BLaER1 (cell line): Measurements from ENCODE around the gene PPT2.
"Not testable (repeated sequence)": the region's sequence is repeated elsewhere in the genome, so short reads cannot be mapped to it uniquely, and the experiment has no call there.

Experiments used
- H3K27ac ChIP-seq: shearing (Covaris generic); formaldehyde crosslinking; 2 replicates; pipeline ENCODE4 v1.8.1; 2022
- H3K27me3 ChIP-seq: shearing (Covaris generic); formaldehyde crosslinking; 2 replicates; pipeline ENCODE4 v1.8.1; 2022
- H3K36me3 ChIP-seq: shearing (Covaris generic); formaldehyde crosslinking; 2 replicates; pipeline ENCODE4 v1.8.1; 2022
- H3K4me1 ChIP-seq: shearing (Covaris generic); formaldehyde crosslinking; 2 replicates; pipeline ENCODE4 v1.8.1; 2022
- H3K4me2 ChIP-seq: shearing (Covaris generic); formaldehyde crosslinking; 2 replicates; pipeline ENCODE4 v1.8.1; 2022
- H3K4me3 ChIP-seq: shearing (Covaris generic); formaldehyde crosslinking; 2 replicates; pipeline ENCODE4 v1.8.1; 2022
- H3K9ac ChIP-seq: shearing (Covaris generic); formaldehyde crosslinking; 2 replicates; pipeline ENCODE4 v1.8.1; 2022
- H3K9me3 ChIP-seq: shearing (Covaris generic); formaldehyde crosslinking; 2 replicates; pipeline ENCODE4 v1.8.1; 2022
- H4K20me1 ChIP-seq: shearing (Covaris generic); formaldehyde crosslinking; 2 replicates; pipeline ENCODE4 v1.8.1; 2022
- Cebpa-rat ChIP-seq: shearing (Covaris generic); IDR thresholded peaks from 2 replicates; pipeline ENCODE4 v1.8.1; 2022

Gene PPT2

DNA sequence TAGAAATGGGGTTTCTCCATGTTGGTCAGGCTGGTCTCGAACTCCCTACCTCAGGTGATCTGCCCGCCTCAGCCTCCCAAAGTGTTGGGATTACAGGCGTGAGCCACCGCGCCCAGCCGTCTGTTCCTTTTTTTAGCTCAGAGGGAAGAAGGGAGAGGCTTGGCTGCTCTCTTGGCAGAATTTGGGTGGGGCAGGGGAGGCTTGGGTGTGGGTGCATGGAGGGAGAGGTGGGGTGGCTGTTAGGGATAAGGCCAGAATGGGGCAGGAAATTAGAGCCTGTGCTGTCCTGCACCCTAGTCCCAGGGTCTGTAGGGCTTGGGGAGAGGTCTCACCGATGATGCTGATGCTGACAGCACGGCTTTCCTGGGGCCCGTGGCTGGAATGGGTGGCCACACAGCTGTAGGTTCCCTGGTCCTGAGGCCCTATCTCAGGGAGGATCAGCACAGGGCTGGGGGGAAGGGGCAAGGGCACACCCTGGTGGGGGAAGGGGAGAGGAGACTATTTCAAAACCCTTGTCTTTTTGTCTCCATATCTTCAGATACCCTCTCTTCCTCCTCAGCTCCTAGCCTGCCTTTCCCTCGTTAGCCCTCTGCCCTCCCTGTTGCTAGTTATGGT, 28.1 kb downstream of the PPT2 start:
- Histone ChIP-seq H3K9ac (peak overlapping the region; percentile 41; the same call in 1 of the 2 replicates), H3K4me1 (peaks cover 36% of the 10 kb centered on the region), H3K4me2 (no peak overlapping the region), H4K20me1 (no peaks in the 10 kb centered on the region; the same call in 1 of the 2 replicates), H3K9me3 (no peaks in the 10 kb centered on the region), H3K27ac (0 out of 2 replicates have a peak overlapping the region, but pooled peaks have one; percentile 37), H3K36me3 (peaks cover 64% of the 10 kb centered on the region), H3K4me3 (no peak overlapping the region), H3K27me3 (no peaks in the 10 kb centered on the region)
- no peak for TF ChIP-seq Cebpa-rat

DNA sequence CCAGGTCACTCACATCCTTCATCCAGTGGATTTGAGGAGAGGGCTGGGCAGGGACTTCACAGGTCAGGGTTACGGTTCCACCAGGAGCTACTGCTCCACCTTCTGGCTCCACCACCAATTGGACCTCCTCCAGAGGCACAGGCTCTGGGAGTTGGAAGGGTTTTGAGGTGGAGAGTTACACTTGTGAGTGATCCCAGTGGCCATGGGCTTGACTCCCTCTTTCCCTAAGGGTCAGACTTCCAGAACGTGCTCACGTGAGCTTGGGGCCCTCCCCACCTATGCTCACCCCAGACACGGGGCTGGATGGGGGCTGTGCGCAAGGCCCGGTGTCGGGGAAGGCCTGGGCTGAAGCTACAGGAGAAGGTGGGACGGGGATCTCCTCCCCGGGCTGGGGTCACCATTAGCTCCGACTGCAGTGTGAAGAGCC, 28.6 kb downstream of the PPT2 start:
- H3K4me3 ChIP-seq = no peak overlapping the region
- H3K9ac ChIP-seq = peak overlapping the region; percentile 41; the same call in 1 of the 2 replicates
- no peaks in the 10 kb centered on the region for H3K9me3 ChIP-seq
- H3K27ac ChIP-seq = peak overlapping the region; percentile 37; the same call in 1 of the 2 replicates
- no peaks in the 10 kb centered on the region; the same call in 1 of the 2 replicates for H4K20me1 ChIP-seq
- H3K27me3 ChIP-seq = no peaks in the 10 kb centered on the region
- TF ChIP-seq Cebpa-rat = no peak
- peaks cover 37% of the 10 kb centered on the region for H3K4me1 ChIP-seq
- H3K4me2 ChIP-seq = no peak overlapping the region
- H3K36me3 ChIP-seq = peaks cover 69% of the 10 kb centered on the region

DNA sequence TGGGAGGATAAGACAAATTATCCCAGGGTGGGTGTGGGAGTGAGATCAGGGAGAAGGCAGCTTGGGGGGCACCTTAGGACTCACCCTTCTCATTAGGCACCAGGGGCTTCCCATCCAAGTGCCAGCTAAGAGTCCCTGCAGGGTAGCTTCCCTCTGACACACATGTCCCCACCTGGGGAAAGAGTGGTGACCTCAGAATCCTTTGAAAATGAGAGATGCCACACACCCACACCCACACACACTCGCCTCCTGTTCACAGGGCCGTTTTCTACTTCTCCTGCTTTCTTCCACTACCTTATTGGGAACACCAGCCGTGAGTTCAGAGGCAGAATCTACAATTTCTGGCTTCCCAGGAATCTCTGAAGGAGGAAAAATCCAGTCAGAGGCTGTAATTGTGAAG, 29.1 kb downstream of the PPT2 start:
- no peaks in the 10 kb centered on the region for H3K27me3 ChIP-seq
- H4K20me1 ChIP-seq = no peaks in the 10 kb centered on the region; the same call in 1 of the 2 replicates
- no peak overlapping the region for H3K4me3 ChIP-seq
- H3K9me3 ChIP-seq = no peaks in the 10 kb centered on the region
- peak overlapping the region; percentile 41; the same call in 1 of the 2 replicates for H3K9ac ChIP-seq
- H3K4me2 ChIP-seq = no peak overlapping the region
- H3K27ac ChIP-seq = peak overlapping the region; percentile 37; the same call in 1 of the 2 replicates
- H3K4me1 ChIP-seq = peaks cover 42% of the 10 kb centered on the region
- peaks cover 74% of the 10 kb centered on the region for H3K36me3 ChIP-seq
- no peak for TF ChIP-seq Cebpa-rat

DNA sequence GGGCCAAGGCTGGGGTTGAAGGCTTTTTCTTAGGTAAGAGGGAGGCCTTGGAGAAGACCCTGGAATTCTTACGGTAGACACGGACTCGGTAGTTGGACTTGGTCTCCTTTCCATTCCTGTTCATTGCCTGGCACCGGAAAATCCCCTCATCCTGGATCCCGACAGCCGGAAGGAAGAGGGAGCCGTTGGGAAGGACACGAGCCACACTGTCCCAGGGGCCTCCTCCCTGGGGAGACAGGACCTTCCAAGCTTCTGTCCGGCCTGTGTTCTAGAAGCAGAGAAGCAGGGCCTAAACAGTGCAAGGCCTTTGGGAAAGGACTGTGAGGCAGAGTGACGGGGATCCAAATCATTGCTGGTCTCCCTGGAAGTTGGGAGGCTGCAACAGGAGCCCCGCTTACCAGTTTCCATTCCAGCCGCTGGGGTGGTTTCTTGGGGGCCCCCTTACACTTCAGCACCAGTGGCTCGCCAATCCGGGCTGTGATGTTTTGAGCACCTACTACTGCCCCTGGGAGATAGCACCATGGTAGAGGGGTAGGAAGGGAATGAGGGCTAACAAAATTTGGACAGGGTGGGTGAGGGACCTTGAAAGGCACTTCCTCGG, 29.6 kb downstream of the PPT2 start:
- Histone ChIP-seq H3K4me2 (no peak overlapping the region), H3K9me3 (no peaks in the 10 kb centered on the region), H3K4me3 (no peak overlapping the region), H3K4me1 (peaks cover 47% of the 10 kb centered on the region), H3K27ac (0 out of 2 replicates have a peak overlapping the region, but pooled peaks have one; percentile 13), H4K20me1 (no peaks in the 10 kb centered on the region; the same call in 1 of the 2 replicates), H3K9ac (peak overlapping the region; percentile 41; the same call in 1 of the 2 replicates), H3K27me3 (no peaks in the 10 kb centered on the region), H3K36me3 (peaks cover 78% of the 10 kb centered on the region)
- no peak for TF ChIP-seq Cebpa-rat

DNA sequence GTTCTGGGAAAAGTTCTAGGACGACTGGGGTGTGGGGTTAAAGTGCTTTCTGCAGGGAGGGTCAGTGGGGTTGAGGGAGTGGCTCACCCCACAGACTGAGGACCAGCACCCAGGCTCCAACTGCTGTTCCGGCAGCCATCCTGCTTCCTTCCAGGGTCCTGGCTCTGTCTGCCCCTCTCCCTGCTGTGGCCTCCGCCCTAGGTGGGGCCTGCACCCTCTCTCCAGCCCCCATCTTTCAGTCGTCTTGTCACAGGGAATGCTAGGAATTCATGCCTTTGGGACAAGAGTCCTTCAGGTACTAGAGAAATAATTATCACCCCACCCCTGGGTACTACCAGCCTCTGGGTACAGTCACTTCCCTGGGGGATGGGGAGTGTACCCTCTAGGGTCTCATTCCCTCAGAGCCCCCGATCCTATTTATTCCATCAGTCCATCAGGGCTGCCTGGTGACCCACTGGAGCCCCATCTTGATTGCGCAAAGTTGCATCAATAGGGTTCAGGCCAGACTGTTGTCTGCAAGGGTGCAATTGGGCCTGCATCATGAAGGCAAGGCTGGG, 30.2 kb downstream of the PPT2 start, which contains the start of gene AGER:
Gene AGER (minus strand): TSS at position 170 of the 557 bp plus-strand sequence. CDS start 31 bp downstream, at position 139.
- Histone ChIP-seq H3K4me3 (no peak within 1 kb of the TSS), H3K27me3 (no peaks in the 10 kb centered on the region), H3K9me3 (no peaks in the 10 kb centered on the region), H3K4me1 (peaks cover 48% of the 10 kb centered on the region), H4K20me1 (no peaks in the 10 kb centered on the region; the same call in 1 of the 2 replicates), H3K27ac (peak within 1 kb of the TSS; percentile 37; the same call in 1 of the 2 replicates), H3K9ac (peak within 1 kb of the TSS; percentile 41; the same call in 1 of the 2 replicates), H3K36me3 (peaks cover 78% of the 10 kb centered on the region), H3K4me2 (no peak within 1 kb of the TSS)
- no peak for TF ChIP-seq Cebpa-rat

DNA sequence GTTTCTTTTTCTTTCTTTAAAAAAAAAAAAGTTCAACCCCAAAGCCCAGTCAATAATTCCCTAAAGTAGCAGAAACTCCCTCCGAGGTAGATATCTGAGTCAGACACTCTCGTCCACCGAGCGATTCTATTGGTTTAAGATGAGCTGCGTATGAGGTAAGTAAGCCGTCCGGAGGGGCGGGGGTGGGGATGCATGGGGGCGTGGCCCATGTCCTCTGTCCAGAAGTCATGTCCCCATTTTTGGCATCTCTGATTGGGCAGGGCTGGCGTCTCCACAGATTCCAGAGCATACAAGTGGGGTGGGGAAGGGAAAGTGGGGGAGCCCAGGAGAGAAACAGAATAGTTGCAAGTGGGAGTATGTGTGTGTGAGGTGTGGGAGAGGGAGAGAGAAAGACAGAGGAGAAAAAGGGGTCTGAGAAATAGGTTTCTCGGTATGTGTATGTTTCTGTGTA, 31.8 kb downstream of the PPT2 start:
- H3K27ac ChIP-seq, H4K20me1 ChIP-seq, H3K9me3 ChIP-seq, H3K27me3 ChIP-seq, H3K9ac ChIP-seq, H3K4me2 ChIP-seq, H3K4me3 ChIP-seq: not testable (repeated sequence)
- H3K4me1 ChIP-seq = peaks cover 35% of the 10 kb centered on the region
- peaks cover 63% of the 10 kb centered on the region for H3K36me3 ChIP-seq

DNA sequence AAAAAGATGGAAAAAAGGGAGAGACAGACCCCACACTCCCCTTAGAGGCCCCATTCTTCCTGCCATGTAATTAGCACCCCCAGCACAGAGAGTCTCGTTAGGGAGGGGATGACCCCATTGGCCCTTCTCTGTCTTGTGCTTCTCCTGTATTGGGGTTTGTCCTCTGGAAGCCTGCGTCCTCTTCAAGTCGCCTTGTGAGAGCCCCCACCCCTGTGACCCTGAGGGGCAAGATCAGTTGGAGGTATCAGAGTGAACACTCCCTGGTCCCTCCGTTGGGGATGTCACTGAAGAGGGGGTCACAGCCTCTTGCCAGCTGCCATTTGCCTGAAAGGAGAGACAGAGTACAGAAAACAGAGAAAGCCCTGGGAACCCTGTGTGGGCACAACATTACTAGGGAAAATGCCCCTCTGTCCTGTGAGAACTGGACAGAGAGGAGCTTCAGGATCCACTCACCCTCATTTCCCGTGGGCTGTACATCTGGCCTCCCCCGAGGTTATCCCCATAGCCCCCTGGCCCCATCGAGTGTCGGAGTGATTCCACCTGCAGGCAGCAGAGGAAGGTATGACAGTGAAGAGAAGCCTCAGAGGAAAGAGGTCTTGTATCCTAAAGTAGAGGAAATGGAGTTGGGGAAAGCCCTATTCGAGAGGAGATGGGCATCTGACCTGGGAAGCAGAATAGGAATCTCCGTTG, 32.4 kb downstream of the PPT2 start:
- peak overlapping the region; percentile 32 for H3K27ac ChIP-seq
- H3K9ac ChIP-seq = peak overlapping the region; percentile 46
- H3K4me2 ChIP-seq = peak overlapping the region; percentile 98

DNA sequence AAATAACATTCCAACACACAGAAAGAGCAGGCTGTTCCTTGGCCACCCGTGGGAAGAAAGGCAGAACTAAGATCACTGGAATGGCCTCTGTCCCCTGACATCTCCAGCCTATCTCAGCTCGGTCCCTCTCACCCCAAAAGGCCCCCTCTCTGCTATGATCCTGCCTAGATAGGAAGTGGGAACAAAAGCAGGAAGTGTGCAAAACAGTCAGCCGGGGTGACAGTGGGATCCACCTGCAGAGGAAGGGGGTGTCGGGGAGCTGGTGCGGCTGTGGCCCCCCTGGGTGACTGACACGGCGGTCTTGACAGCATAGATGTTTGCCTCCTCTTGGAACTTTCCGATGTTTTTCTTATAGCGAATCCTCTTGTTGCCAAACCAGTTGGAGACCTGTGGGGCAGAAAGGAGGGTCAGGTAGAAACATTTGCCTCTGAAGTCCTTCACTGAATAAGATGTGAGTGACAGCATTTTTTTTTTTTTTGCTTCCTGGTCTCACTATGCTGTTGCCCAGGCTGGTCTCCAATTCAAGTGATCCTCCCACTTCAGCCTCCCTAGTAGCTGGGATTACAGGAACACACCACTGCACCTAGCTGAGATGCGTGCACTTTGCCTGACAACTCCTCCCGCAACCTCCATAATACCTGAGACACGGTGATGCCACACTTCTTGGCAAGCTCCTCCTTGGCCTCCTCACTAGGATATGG, 33.2 kb downstream of the PPT2 start:
- Histone ChIP-seq H4K20me1 (no peaks in the 10 kb centered on the region; the same call in 1 of the 2 replicates), H3K4me3 (no peak overlapping the region), H3K27me3 (no peaks in the 10 kb centered on the region), H3K36me3 (peaks cover 49% of the 10 kb centered on the region), H3K27ac (peak overlapping the region; percentile 32), H3K9me3 (no peaks in the 10 kb centered on the region), H3K4me2 (peak overlapping the region; percentile 98), H3K4me1 (peaks cover 48% of the 10 kb centered on the region), H3K9ac (peak overlapping the region; percentile 46)
- no peak for TF ChIP-seq Cebpa-rat

More for the DNA sequence above, 32.4 kb downstream of the PPT2 start:
- H3K9me3 ChIP-seq, H3K27me3 ChIP-seq, H3K4me3 ChIP-seq, H4K20me1 ChIP-seq: not testable (repeated sequence)
- Histone ChIP-seq H3K36me3 (peaks cover 57% of the 10 kb centered on the region), H3K4me1 (peaks cover 39% of the 10 kb centered on the region)

DNA sequence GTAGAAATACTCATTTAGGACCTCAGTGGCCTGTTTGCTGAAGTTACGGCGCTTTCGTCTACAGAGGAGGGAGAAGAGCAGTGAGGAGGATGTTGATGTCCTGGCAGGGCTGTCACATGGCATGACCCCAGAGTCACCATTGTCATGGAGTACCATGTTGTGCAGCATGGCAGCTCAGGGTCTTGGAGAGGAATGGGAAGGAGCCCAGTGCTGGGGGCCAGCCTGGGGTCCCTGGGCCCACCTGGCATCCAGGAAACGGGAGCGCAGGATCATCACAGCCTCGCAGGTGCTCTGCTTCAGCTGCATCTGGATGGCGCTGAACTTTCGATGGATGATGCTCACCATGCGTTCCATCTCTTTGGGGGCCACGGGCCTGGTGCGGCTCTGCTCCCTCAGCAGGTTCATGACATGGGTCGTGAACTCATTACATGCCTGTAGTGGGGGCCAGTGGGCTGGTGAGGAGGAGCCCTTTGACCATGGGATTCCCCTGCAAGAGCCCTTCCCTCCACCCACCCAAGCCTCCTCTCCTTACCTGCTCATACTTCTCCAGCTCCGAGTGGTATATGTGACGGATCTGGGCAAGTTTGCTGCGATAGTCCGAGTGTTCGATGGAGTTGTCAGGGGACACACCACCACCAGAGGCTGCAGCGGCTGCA, 33.9 kb downstream of the PPT2 start:
- H3K27ac ChIP-seq = peak overlapping the region; percentile 94; the same call in 1 of the 2 replicates
- H3K36me3 ChIP-seq = peaks cover 42% of the 10 kb centered on the region
- H3K9ac ChIP-seq = peak overlapping the region; percentile 95
- H3K4me1 ChIP-seq = peaks cover 52% of the 10 kb centered on the region
- not testable (repeated sequence) for H4K20me1 ChIP-seq, H3K9me3 ChIP-seq, H3K27me3 ChIP-seq
- peak overlapping the region; percentile 98 for H3K4me2 ChIP-seq
- H3K4me3 ChIP-seq = peak overlapping the region; percentile 80; the same call in 1 of the 2 replicates
